Raji (cell line): Measurements from ENCODE around the gene ST8SIA5.

ENCODE experiments used
- POLR2A ChIP-seq: IDR thresholded peaks from 2 replicates; pipeline ENCODE4 v1.6.1; 2011; ENCODE audit warnings: low read depth, low read length, control low read depth; ENCODE audit not compliant: insufficient read depth

Gene ST8SIA5

GRCh38 chr18:46756559-46757201 is at the start of gene ST8SIA5:
Gene ST8SIA5 (minus strand): TSS chr18:46757053. CDS start chr18:46756508, 545 bp downstream.
- no peak for TF ChIP-seq POLR2A

GRCh38 chr18:46794607-46795006 is 37.8 kb upstream of the ST8SIA5 start:
- TF ChIP-seq POLR2A: no peak

- no peak for TF ChIP-seq POLR2A
Observed at GRCh38 chr18:46793565-46793964, 36.7 kb upstream of the ST8SIA5 start.

- TF ChIP-seq POLR2A: no peak
Observed at GRCh38 chr18:46789088-46789487, 32.2 kb upstream of the ST8SIA5 start.

- no peak for TF ChIP-seq POLR2A
Observed at GRCh38 chr18:46787674-46788073, 30.8 kb upstream of the ST8SIA5 start.

DNA sequence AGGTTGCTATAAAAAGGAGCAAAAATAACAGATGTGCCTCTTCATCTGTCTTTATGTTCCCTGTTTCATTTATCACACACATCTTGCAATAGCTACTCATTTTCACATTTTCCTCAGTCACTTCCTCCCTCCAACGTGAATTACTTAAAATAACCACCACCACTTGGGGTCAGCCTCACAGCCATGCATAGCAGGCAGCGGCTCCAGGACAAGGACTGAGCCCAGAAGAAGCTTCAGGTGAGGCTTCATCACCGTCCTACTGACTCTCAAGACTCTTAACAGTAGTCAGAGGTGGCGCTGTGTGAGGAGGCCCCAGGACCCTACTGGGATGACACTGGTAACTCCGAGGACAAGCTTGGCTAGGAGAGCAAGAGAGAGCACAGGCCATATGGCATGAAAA is 15.5 kb upstream of the ST8SIA5 start:
- no peak for TF ChIP-seq POLR2A

- no peak for TF ChIP-seq POLR2A
Observed at GRCh38 chr18:46771141-46771540, 14.3 kb upstream of the ST8SIA5 start.

DNA sequence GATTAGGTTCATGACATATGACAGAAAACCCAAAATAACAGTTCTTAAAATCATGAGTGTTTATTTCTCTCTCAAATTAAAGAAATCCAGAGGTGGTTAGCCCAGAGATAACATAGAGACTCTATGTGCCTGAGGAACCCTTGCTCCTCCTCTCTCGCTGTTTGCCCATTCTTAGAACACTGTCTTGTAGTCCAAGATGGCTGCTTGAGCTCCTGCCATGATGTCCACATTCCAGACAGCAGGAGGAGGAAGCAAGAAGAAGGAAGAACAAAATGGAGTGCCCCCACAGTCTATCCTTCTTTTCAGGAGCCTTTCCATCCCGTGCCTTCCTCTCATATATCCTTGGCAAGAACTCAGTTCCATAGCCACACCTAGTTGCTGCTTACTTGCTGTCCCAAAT is 13.9 kb upstream of the ST8SIA5 start:
- no peak for TF ChIP-seq POLR2A

DNA sequence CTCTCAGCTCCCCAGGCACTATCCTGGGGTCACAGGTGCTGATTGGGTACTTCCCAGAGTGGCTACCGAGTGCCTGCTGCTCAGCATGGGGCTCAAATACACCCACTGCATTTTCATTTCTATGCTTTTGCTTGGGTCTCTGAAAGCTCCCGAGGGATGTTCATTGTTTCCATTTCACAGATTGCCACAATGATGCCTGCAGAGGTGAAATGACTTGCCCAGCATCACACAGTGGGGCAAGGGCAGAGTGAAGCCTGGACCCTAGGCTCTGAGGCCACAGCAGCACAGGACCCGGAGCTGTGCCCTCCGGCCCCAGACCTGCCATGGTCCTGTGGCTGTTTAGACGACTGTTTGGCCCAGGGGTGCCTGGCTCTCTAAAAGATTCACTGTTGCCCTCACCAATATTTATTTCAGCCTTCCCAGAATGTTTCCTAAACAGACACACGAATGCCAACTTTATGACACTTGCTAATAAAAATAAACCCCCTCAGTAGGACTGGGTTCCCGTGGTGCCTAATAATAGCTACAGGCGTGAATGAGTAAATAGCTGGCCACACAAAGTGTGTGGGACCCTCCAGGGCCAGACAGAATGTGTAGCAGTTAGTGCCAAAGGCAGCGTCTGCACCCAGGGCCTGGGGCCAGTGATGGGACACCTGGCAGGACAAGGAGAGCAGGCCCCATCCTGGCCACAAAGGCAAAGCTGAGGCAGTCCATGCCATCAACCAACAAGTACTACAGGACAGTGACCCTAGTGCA is 11.5 kb upstream of the ST8SIA5 start:
- no peak for TF ChIP-seq POLR2A

DNA sequence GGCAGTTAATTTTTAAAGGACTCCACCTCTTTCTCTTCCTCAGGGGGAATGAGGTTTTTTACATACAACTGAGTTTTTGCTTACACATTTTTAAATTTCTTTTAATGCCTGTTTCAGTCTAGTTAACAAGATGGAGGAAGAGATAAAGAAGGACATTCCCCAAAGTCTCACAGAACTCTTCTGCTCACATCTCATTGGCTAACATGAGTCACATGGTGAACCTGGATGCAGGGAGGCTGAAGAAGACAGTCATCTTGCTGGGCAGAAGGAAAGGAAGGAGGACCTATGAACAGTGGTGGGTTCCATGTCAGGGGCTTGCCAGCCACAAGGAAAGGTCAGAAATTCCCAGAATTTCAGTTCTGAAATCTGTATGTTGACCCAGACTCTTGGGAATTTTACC is 10.4 kb upstream of the ST8SIA5 start:
- no peak for TF ChIP-seq POLR2A

DNA sequence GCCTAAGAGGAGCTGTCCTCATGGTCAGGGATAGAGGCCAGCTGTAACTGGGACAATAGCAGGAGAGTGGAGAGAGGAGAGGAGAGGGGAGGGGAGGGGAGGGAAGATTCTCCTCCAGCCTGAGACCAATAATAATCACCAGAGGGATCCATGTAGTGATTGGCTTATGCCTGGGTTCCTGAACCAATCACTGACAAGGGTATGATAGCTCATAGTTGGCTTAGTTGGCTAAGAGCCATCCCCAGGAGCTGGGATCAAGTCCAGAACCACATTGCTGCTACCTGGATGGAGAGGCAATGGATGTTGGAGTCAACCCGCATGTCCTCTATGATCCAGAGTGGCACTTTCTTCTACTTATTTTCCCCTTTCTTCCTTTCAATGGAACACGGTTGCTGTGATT is 7.7 kb upstream of the ST8SIA5 start:
- no peak for TF ChIP-seq POLR2A

DNA sequence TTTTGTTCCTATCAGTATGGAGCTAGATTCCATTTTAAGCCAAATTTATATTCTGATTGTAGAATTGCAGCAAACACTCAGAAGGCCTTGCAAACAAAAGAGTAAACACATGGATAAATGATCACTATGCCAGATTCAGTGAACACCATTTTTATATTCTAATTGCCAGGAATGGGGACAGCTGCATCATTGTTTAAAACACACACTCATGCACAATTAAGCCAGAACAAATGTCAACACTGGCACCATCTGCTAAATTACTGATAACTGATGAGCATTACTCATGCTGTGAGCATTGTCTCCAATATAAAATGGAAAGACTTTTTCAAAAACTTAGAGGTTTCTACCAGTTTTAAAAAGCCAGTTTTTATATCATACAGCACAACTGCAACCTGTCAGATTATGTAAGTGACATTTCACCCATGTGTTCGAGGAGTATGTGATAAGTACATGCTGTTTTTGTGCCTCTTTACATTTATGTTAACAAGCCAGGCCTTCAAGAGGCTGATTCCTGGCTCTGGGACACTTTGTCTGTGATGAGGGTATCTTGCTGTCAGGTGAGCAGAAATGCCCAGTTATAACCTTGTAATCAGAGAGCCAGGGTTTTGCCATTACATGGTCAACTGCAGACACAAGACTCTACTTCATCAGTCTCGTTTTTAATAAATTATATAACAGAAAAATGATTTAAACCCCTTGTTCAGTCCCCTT is 4.4 kb upstream of the ST8SIA5 start:
- TF ChIP-seq POLR2A: no peak

DNA sequence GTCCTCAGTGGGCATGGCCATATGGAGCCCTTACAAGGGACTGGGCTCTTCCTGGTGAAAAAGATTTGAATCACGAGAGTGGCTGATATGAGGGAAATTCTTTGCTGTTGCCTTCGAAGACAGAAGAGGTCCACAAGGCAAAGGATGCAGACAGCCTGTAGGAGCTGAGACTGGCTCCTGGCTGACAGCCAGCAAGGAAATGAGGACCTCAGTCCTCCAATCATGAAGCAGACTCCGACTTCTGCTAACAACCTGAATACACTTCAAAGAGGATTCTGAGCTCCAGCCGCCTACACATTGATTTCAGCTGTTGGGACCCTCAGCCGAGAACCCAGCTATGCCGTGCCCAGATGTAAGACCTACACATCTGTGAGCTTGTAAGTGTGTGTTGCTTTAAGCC is 3.0 kb upstream of the ST8SIA5 start:
- TF ChIP-seq POLR2A: no peak

DNA sequence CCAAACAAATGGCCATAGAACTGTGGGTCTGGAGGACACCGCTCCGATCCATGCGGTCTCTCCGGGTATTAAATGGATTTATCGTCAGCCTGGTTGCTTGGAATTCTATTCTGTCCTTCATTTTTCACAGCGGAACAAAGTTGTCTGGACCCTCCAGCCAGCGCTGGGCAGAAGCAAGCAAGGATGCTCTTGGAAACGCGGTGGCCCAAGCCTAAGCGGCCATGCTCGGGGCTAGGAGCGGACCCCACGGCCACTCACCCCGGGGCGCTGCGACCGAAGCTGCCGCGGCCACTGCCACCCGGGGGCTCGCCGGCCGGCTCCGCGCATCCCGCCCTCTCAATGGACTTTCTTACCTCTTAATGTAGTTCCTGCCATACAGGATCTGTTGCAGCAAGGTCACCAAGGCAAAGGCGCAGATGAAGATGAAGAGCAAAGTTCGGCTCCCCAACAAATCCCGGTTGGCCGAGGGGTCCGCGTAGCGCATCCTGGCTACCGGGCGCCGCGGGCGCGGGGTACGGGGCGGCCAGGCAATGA is 761 bp downstream of the ST8SIA5 start:
- TF ChIP-seq POLR2A: no peak

DNA sequence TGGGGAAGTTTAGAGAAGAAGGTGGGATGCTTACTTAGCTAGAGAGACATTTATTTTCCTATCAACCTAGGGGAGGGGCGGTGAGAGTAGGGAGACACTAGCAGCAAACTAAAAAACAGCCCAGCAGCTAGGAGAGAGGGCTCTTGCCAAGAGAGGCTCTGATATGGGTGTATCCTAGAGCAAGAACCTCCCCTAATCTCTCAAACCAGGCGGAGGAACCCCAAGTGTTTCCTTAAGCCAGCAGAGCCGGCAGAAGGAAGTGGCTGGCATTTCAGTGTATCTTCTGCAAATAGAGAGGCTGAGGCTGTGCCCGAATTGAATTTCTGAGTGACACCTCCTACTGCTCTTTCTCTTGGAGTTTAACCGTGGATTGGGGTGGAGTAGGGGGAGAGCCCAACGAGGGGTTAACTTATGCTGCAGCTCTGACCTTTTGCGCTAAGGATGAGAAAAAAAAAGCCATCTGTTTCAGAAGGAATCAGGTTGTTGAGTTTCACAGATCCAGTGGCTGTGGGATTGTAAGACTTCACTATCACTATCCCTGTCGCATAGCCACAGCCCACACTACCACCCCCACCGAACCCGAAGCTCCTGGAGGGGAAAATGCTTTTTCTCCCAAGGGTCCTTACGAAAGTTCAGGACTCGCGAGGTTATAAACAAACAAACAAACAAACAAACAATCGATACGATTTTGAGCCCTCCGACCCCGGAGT is 1.4 kb downstream of the ST8SIA5 start:
- no peak for TF ChIP-seq POLR2A
